ENCODE results near the gene DDA1.
"Not testable (repeated sequence)": the region's sequence is repeated elsewhere in the genome, so short reads cannot be mapped to it uniquely, and the experiment has no call there.

The DDA1 gene

DNA sequence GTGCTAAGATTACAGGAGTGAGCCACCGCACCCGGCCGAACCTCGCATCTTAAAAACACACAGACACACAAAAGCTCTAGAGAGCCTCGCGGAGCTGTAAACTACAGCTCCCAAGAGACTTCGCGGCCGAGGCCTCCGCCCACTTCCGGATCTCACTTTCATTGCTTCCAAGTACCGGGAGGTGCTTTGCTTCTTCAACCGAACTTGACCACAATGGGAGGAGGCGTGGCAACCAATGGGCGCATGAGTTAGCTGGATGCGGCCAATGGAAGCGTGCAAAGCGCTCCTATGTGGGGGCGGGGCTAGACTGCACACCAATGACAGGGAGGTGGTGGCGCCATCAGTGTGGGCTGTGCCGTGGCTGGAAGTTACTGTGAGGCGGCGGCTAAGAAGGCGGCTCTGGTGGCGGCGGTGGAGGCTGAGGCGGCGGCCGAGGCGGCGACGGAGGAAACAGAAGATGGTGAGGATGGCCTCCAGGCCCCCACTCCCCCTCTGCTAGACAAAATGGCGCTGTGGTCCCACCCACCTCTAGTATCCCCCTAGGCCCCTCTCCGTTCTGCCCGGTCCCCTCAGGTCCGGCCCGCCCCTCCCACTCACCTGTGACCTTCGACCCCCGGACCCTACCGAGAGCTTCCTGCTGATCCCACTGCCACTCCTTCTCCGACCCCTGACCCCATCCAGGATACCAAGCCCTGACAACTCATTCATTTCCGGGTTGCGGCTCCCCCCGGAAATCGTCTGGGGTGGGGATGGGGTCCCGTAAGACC lies at the start of gene DDA1:
DDA1 (plus strand) TSS at position 366 of the 767 bp plus-strand sequence; CDS start at position 458, 92 bp downstream.
- Mint-ChIP-seq H3K4me1 (peaks cover 50% of the 10 kb centered on the region), H3K27ac (peak within 1 kb of the TSS; percentile 97), H3K4me3 (peak within 1 kb of the TSS; percentile 99), H3K27me3 (no peaks in the 10 kb centered on the region), H3K9me3 (no peaks in the 10 kb centered on the region), H3K36me3 (no peaks in the 10 kb centered on the region)

DNA sequence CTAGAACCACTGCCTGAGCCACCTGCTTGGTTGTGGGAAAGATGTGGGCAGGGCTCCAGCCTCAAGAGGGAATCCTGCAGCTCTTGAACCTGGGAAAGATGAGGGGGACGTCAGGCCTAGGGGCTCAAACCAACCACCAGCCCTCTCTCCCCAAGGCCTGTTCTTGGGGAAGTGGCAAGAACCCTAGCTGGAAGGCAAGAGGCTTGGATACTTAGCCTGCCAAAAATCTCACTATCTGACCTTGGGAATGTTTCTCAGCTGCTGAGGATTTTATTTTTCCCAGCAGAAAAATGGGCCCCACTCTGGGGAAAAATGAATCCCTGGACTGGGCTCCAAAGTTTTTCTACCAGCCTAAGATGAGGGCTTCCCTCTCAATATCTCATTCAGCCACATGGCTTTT lies 49.4 kb upstream of the DDA1 start:
- Mint-ChIP-seq H3K4me1 (peaks cover 13% of the 10 kb centered on the region), H3K27me3 (no peaks in the 10 kb centered on the region), H3K27ac (no peak overlapping the region), H3K9me3 (no peaks in the 10 kb centered on the region), H3K4me3 (no peak overlapping the region), H3K36me3 (no peaks in the 10 kb centered on the region)

DNA sequence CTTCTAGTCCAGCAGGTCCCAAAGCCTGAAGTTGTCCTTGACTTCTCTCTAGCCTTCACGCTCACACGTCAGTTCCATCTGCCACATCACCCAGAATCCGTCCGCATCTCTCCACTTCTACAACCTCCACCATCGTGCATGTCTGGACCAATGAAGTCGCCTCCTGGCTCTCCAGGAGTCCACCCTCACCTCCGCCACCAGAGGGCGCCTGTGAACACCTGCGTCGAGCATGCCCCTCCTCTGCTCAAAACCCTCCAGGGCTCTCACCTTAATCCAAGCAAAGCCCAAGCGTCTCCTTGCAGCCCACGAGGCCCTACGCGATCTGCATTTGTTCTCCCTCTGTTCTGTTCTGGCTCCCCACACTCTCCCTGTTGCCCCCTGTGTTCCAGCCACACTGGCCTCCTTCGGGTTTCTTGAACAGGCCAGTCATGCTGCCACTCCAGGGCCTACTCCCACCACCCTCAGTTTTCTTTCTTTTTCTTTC lies 48.5 kb upstream of the DDA1 start:
- Mint-ChIP-seq H3K9me3 (no peaks in the 10 kb centered on the region), H3K4me1 (peaks cover 13% of the 10 kb centered on the region), H3K27ac (peak overlapping the region; percentile 20), H3K36me3 (no peaks in the 10 kb centered on the region), H3K27me3 (no peaks in the 10 kb centered on the region), H3K4me3 (no peak overlapping the region)

DNA sequence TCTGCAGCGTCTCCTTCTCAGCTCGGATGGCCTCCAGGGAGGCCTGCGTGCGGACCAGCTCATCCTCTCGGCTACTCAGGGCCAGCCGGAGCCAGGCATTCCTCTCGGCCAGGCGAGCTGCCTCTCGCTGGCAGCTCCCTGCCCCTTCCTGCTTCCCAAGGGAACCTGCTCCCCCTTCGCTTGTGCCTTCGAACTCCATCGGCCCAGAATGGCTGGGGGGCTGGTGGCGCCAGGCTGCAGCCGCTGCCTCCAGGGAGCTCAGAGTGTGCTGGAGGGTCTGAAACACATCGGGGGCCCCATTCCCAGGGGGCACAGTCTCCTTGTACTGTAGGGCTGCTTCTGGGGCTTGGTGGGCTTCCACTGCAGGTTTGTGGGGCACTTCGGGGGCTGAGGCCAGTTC lies 46.8 kb upstream of the DDA1 start:
- Mint-ChIP-seq H3K27ac (no peak overlapping the region), H3K9me3 (no peaks in the 10 kb centered on the region), H3K4me3 (no peak overlapping the region), H3K4me1 (peaks cover 19% of the 10 kb centered on the region), H3K27me3 (no peaks in the 10 kb centered on the region), H3K36me3 (no peaks in the 10 kb centered on the region)

DNA sequence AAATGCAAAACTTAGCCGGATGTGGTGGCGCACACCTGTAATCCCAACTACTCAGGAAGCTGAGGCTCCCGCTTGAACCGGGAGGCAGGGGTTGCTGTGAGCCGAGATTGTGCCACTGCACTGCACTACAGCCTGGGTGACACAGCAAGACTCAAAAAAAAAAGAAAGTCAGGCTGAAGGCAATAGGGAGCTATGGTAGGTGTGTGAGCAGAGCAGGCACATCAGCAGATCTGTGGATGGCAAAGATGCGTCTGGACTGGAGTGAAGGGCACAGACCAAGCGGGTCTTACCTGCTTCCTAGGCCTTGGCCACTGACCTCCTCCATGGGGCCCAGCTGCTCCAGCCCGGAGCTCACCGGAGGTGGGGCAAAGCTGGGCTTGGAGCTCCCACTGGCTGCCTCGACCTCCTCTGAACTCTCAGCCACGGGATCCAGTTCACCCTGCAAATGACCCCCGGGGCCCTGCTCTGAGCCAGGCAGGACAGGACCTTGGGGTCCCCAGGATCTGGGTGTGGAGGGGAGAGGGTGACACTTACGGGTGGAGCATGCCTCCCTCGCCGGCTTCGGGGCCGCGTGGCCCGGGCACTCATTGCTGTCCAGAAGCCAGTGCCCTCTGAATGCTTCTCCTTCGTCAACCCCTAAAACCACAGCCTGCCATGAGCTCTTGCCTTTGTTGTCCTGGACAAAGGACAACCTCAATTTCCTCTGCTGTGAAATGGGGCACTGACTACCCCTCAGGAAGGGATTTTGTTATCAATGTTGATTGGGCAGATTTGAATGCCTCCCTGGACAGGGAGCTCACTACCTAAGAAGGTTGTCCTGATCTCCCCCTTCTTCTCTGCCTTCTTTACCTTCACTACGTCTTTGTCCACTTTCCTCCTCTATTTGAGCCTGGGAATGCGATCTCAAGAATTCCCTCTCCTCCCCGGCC lies 45.4 kb upstream of the DDA1 start:
- Mint-ChIP-seq H3K27me3 (no peaks in the 10 kb centered on the region), H3K36me3 (no peaks in the 10 kb centered on the region), H3K9me3 (no peaks in the 10 kb centered on the region), H3K4me3 (no peak overlapping the region), H3K27ac (peak overlapping the region; percentile 55), H3K4me1 (peaks cover 28% of the 10 kb centered on the region)

DNA sequence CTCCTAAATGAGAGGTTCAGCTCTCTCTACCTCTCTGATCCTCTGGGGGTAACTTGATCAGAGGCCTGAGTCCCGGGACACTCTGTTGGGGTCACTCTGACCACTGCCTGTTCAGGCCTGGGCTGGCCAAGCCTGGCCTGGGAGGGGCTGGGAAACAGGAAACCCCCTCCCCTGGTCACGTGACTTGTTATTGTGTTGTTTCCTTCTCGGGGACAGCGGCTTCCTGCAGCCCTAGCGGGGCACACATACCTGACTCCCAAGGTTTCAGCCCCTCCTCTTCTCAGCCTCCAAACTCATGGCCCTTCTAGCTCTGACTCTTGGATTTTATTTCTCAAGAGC lies 44.8 kb upstream of the DDA1 start, which contains the start of gene USHBP1:
USHBP1 (minus strand) TSS at position 105 of the 339 bp plus-strand sequence. CDS start 446 bp downstream, outside the sequence.
- peaks cover 28% of the 10 kb centered on the region for H3K4me1 Mint-ChIP-seq
- no peak within 1 kb of the TSS for H3K4me3 Mint-ChIP-seq
- no peaks in the 10 kb centered on the region for H3K9me3 Mint-ChIP-seq
- no peaks in the 10 kb centered on the region for H3K36me3 Mint-ChIP-seq
- peak within 1 kb of the TSS; percentile 55 for H3K27ac Mint-ChIP-seq
- H3K27me3 Mint-ChIP-seq = no peaks in the 10 kb centered on the region

DNA sequence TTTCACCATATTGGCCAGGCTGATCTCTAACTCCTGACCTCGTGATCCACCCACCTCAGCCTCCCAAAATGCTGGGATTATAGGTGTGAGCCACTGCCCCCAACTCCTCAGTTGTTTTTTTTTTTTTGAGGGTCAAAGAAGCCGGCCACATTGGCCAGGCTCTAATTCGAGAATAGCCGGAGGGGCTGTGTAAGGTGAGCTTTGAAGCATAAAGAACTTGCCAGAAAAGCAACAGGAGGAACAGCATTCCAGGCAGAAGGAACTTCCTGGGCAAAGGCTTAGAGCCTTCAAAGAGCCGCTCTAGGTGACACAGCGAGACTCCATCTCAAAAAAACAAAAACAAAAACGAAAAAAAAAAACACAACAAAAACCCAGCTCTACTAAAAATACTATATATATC lies 43.3 kb upstream of the DDA1 start:
- Mint-ChIP-seq H3K4me1 (peaks cover 23% of the 10 kb centered on the region), H3K9me3 (no peaks in the 10 kb centered on the region), H3K36me3 (no peaks in the 10 kb centered on the region), H3K27me3 (no peaks in the 10 kb centered on the region), H3K4me3 (no peak overlapping the region), H3K27ac (no peak overlapping the region)

DNA sequence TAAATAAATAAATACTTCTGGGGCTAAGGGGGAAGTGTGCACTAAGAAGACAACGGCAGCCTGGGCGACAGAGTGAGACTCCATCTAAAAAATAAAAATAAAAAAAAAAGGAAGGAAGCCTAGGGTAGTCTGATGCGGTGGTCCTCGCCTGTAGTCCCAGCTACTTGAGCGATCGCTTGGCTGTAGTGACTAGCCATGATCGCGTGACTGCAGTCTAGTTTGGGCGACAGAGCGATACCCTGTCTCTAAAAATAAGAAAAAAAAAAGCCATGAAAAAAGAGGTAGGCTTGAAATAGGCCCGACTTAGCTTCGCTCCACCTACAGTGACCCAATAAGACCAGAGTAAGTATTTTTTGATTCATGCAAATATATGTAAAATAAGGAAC lies 42.8 kb upstream of the DDA1 start:
- Mint-ChIP-seq H3K27me3 (no peaks in the 10 kb centered on the region), H3K27ac (peak overlapping the region; percentile 48), H3K36me3 (no peaks in the 10 kb centered on the region), H3K9me3 (no peaks in the 10 kb centered on the region), H3K4me3 (peak overlapping the region; percentile 96), H3K4me1 (peaks cover 22% of the 10 kb centered on the region)

DNA sequence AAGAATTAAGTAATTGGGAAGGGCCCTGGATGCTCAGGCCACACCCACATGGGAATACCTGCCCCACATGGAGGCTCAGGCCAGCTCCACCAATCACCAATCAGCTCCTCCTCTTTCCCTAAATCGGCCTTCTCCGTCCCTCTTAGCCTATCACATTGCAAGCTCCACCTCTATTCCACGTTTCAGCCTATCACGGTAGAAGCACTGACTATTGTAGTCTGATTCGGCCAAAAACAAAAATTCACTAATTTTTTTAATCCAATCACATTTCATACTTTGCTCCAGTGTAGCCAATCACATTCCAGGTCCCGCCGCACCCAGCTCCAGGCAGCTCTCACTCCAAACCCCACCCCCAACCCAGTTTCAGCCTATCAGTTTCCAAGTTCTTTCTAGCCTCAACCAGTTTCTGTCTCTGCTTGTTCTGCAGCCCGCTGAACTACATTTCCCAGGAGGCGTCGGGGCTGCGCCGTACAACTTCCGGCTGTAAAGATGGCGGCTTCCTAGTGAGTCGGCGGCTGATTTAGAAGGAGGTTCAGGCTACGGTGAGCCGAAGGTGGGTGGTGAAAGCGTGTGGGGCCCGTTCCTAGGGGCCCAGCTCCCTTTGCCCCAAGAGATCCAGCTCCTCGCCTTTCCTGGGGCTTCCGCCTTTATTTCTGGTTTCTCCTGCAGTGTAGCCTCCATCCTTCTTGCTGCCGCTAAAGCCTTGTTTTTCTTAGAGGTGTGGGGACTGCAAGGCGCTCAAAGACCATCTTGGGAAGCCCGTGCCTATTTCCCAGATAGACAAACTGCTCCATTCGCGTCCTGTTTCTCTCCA lies 42.2 kb upstream of the DDA1 start, which contains the start of gene BABAM1:
BABAM1 (plus strand) TSS at position 469 of the 814 bp plus-strand sequence. CDS start 1,364 bp downstream, outside the sequence.
- Mint-ChIP-seq H3K4me1 (peaks cover 22% of the 10 kb centered on the region), H3K27ac (peak within 1 kb of the TSS; percentile 48), H3K9me3 (no peaks in the 10 kb centered on the region), H3K27me3 (no peaks in the 10 kb centered on the region), H3K36me3 (no peaks in the 10 kb centered on the region), H3K4me3 (peak within 1 kb of the TSS; percentile 96)

DNA sequence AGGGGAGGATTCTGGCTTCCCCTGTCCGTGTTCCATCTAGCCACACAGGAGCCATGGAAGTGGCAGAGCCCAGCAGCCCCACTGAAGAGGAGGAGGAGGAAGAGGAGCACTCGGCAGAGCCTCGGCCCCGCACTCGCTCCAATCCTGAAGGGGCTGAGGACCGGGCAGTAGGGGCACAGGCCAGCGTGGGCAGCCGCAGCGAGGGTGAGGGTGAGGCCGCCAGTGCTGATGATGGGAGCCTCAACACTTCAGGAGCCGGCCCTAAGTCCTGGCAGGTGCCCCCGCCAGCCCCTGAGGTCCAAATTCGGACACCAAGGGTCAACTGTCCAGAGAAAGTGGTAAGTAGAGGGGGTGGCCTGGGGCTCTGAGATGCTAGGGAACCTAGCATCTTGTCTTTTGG lies 40.6 kb upstream of the DDA1 start:
- Mint-ChIP-seq H3K27ac (no peak overlapping the region), H3K9me3 (no peaks in the 10 kb centered on the region), H3K27me3 (no peaks in the 10 kb centered on the region), H3K4me1 (peaks cover 22% of the 10 kb centered on the region), H3K36me3 (peaks cover 2% of the 10 kb centered on the region), H3K4me3 (peak overlapping the region; percentile 96)

DNA sequence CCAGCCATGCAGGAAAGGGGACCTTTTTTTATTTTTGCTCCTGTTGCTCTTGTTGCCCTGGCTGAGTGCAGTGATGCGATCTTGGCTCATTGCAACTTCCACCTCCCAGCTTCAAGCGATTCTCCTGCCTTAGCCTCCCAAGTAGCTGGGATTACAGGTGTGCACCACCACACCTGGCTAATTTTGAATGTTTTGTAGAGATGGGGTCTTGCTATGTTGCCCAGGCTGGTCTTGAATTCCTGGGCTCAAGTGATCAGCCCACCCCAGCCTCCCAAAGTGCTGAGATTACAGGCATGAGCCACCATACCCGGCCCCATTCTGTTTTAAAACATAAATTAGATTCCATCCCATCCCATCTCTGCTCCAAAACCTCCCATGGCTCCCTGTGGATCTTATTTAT lies 34.5 kb upstream of the DDA1 start:
- H3K27ac Mint-ChIP-seq, H3K9me3 Mint-ChIP-seq, H3K4me1 Mint-ChIP-seq, H3K27me3 Mint-ChIP-seq, H3K4me3 Mint-ChIP-seq, H3K36me3 Mint-ChIP-seq: not testable (repeated sequence)

DNA sequence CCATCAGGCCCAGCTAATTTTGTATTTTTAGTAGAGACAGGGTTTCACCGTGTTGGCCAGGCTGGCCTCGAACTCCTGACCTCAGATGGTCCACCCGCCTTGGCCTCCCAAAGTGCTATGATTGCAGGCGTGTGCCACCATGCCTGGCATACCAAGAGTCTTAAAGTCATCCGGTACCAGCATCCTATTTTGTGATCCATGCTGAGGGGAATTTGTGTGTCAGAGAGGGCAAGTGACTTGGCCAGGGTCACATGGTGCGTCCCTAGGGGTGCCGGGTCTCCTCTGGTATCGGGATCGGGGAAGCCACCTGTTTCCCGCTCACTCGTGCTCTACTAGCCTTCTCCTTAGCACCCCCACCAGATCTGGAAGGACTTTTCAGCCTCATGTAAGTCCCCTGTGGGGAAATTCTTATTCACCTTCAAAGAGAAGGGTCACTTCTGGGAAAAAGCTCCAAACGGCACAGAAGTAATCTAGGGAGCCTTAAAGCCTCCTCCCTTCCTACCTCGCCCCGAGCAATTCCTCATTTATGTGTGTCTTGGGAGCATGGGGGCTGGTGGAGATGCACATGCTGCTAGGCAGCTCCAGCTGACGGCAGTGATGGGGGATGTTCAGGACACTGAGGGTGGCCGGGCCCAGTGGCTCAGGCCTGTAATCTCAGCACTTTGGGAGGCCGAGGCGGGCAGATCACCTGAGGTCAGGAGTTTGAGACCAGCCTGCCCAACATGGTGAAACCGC lies 33.8 kb upstream of the DDA1 start:
- no peaks in the 10 kb centered on the region for H3K9me3 Mint-ChIP-seq
- no peaks in the 10 kb centered on the region for H3K4me1 Mint-ChIP-seq
- H3K4me3 Mint-ChIP-seq = no peak overlapping the region
- H3K27me3 Mint-ChIP-seq = no peaks in the 10 kb centered on the region
- H3K27ac Mint-ChIP-seq = no peak overlapping the region
- peaks cover 6% of the 10 kb centered on the region for H3K36me3 Mint-ChIP-seq

DNA sequence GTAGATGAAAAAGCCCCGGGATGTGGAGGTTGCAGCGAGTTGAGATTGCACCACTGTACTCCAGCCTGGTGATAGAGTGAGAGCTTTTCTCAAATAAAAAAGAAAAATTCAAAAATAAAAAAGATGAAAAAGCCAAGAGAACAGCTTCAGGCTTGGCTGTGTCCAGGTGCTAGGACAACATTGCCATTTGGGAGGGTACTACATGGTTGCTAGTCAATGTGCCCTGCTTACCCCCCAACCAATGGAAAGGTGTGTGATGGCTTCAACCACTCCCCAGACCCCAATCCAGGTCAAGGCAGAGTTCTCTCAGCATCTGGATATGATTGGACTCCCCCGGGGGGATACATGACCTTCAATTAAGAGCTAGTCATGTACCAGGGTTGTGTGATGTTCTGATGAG lies 29.9 kb upstream of the DDA1 start:
- peaks cover 4% of the 10 kb centered on the region for H3K36me3 Mint-ChIP-seq
- H3K27me3 Mint-ChIP-seq = no peaks in the 10 kb centered on the region
- no peaks in the 10 kb centered on the region for H3K9me3 Mint-ChIP-seq
- H3K4me1 Mint-ChIP-seq = no peaks in the 10 kb centered on the region
- no peak overlapping the region for H3K4me3 Mint-ChIP-seq
- no peak overlapping the region for H3K27ac Mint-ChIP-seq

DNA sequence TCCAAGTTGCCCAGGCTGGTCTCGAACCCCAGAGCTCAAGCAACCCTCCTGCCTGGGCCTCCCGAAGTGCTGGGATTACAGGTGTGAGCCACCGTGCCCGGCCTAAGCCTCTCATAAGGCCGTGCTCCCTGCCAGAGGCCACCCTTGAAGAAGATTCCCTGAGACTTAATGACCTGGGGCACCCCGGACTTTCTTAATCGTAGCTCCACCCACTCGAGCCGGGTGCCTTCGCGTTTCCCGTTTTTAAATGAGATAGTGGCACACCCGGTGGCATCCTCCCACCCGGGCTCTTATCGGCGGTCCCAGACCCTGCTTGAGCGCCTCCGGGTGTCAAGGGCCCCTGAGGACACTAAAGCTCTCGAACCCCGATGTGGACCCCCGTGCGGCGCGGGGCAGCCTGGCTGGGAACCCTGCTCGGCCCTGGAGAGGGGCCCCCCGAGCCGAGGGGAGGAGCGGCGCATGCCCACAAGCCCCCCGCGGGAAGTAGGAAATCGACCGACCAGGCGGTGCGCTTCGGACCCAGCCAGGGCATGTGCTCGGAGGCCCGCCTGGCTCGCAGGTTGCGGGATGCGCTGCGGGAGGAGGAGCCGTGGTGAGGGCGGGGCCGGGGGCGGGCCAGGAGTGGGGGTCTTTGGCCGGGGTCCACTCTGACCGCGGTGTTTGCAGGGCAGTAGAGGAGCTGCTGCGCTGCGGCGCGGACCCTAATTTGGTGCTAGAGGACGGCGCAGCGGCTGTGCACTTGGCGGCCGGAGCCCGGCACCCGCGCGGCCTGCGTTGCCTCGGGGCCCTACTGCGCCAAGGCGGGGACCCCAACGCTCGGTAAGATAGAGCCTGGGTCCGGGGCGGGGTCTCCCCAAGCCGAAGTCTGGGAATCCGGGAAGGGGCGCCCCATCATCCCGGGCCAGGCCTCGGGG lies 27.7 kb upstream of the DDA1 start, which contains the start of gene ANKLE1:
ANKLE1 (plus strand) TSS at position 511 of the 914 bp plus-strand sequence; CDS start at position 531, 20 bp downstream.
- Mint-ChIP-seq H3K9me3 (no peaks in the 10 kb centered on the region), H3K4me3 (peak within 1 kb of the TSS; percentile 89), H3K36me3 (peaks cover under 1% of the 10 kb centered on the region), H3K27me3 (no peaks in the 10 kb centered on the region), H3K4me1 (no peaks in the 10 kb centered on the region), H3K27ac (peak within 1 kb of the TSS; percentile 41)
